Measurements from ENCODE around the gene GOT2. TPM values are rescaled to one million over a fixed set of nuclear protein-coding genes. Genes with fewer than 3 reads are reported as not detected.

Gene GOT2
- total RNA-seq = 175 and 186 TPM in 2 replicates

GRCh38 chr16:58733671-58734458 lies at the start of gene GOT2:
TSS of gene GOT2 (minus strand) at chr16:58734316. CDS start at chr16:58734228, 88 bp downstream.

GRCh38 chr16:58684354-58685083 lies 49.6 kb downstream of the GOT2 start, which contains the start of gene SLC38A7:
TSS of gene SLC38A7 (minus strand) at chr16:58684770. CDS start at chr16:58680126, 4,644 bp downstream.

Other genes starting within 250 kb of the GOT2 start
- 3.5 and 7.8 TPM in 2 replicates for gene NDRG4, start 234.2 kb downstream of the GOT2 start, total RNA-seq
- 14.6 and 15.6 TPM in 2 replicates for gene SETD6, start 218.8 kb downstream of the GOT2 start, total RNA-seq
- 95.0 and 98.1 TPM in 2 replicates for gene CNOT1, start 104.5 kb downstream of the GOT2 start, total RNA-seq
- 4.5 and 5.7 TPM in 2 replicates for gene SLC38A7, start 49.5 kb downstream of the GOT2 start, total RNA-seq